ENCODE measurements around the gene FAM107A. TPM values are rescaled to one million over a fixed set of nuclear protein-coding genes. Genes with fewer than 3 reads are reported as not detected.

The FAM107A gene
- polyA plus RNA-seq, 3 donors = not detected

DNA sequence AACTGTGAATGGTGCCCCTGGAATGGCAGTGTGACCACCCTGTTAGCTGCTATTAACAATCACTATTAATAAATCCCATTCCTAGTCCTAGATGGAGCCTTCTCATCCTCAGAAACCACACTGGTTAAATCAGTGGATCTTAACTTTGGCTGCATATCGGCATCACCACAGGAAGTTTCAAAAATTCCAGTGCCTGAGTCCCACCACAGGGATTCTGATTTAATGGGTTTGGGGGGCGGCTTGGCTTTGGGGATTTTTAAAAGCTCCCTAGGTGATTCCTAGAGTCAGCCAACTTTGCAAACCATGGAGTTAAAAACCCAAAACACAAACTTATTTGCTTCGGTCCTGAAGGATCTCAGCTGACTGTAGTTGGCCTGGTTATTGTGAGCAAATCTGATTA lies 3.1 kb downstream of the FAM107A start:
- H2AFZ ChIP-seq (ENCODE audit: insufficient read depth, low read depth, low read length, poor library complexity, severe bottlenecking) = no peak overlapping the region
- intact Hi-C loops (cut with micrococcal nuclease) = no loop called here
- Mint-ChIP-seq H3K4me3 (no peak overlapping the region), H3K4me1 (peaks cover 4% of the 10 kb centered on the region), H3K27me3 (ENCODE audit: low read depth in 3 of 3) (peaks cover 8 to 15% (median 11%) of the 10 kb centered on the region in 3 donors), H3K9me3 (peaks cover 0 to 3% (median 0%) of the 10 kb centered on the region in 7 donors), H3K36me3 (no peaks in the 10 kb centered on the region), H3K27ac (no peak overlapping the region)
- no peaks in the 10 kb centered on the region for H3K4me1 ChIP-seq (ENCODE audit: control insufficient read depth in 1 of 2, insufficient read depth in 2 of 2, low read length in 2 of 2)
- no peak overlapping the region for H3K9ac ChIP-seq (ENCODE audit: insufficient read depth, low read length, poor library complexity, severe bottlenecking)
- H3K4me2 ChIP-seq (replicated peaks; ENCODE audit: extremely low read depth, low read length, poor library complexity, severe bottlenecking) = no peak overlapping the region
- peaks cover 0 to 12% of the 10 kb centered on the region in 2 donors for H3K27me3 ChIP-seq (ENCODE audit: control insufficient read depth in 2 of 2, insufficient read depth in 2 of 2, low read length in 2 of 2)
- no peaks in the 10 kb centered on the region for H3K79me2 ChIP-seq (ENCODE audit: insufficient read depth, low read length)
- no peaks in the 10 kb centered on the region for H3K36me3 ChIP-seq (replicated peaks in 1 of 2; ENCODE audit: control insufficient read depth in 1 of 2, insufficient read depth in 2 of 2, low read length in 2 of 2)
- no peak overlapping the region for H3K27ac ChIP-seq (ENCODE audit: low read depth in 1 of 2, low read length in 2 of 2)
- H3K9me3 ChIP-seq (replicated peaks in 1 of 2; ENCODE audit: control insufficient read depth in 1 of 2, insufficient read depth in 1 of 2, low read length in 2 of 2) = no peaks in the 10 kb centered on the region
- H4K20me1 ChIP-seq (ENCODE audit: insufficient read depth, low read length) = no peaks in the 10 kb centered on the region
- H3K4me3 ChIP-seq (replicated peaks in 1 of 3; ENCODE audit: low read depth in 2 of 3, low read length in 3 of 3) = no peak overlapping the region
- TF ChIP-seq, protein P1, sequence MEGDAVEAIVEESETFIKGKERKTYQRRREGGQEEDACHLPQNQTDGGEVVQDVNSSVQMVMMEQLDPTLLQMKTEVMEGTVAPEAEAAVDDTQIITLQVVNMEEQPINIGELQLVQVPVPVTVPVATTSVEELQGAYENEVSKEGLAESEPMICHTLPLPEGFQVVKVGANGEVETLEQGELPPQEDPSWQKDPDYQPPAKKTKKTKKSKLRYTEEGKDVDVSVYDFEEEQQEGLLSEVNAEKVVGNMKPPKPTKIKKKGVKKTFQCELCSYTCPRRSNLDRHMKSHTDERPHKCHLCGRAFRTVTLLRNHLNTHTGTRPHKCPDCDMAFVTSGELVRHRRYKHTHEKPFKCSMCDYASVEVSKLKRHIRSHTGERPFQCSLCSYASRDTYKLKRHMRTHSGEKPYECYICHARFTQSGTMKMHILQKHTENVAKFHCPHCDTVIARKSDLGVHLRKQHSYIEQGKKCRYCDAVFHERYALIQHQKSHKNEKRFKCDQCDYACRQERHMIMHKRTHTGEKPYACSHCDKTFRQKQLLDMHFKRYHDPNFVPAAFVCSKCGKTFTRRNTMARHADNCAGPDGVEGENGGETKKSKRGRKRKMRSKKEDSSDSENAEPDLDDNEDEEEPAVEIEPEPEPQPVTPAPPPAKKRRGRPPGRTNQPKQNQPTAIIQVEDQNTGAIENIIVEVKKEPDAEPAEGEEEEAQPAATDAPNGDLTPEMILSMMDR (IDR thresholded peaks at IDR 0.05) = no peak
- no peak for DNase-seq
- WGBS (ENCODE audit: insufficient coverage) = no CpG with 5 or more reads among the region's 3 CpGs

DNA sequence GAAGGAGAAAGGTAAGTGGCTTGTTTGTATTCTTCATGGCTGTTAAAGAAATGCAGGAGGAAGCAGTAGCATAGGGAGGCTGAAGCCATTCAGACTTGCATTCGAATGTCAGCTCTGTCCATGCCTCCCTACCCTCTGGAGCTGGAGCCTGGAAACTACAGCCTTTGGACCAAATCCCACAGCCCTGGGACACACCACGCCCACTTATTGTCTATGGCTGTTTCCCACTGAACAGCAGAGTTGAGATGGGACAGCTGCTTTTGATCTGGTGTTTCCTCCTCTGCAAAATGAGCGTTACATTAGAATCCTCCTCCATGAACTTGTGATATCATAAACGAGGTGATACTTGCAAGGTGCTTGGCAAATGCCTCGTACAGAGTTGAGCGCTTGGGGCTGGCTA lies 3.6 kb downstream of the FAM107A start:
- no peak overlapping the region for H2AFZ ChIP-seq (ENCODE audit: insufficient read depth, low read depth, low read length, poor library complexity, severe bottlenecking)
- Mint-ChIP-seq H3K9me3 (peaks cover 0 to 3% (median 0%) of the 10 kb centered on the region in 7 donors), H3K36me3 (no peaks in the 10 kb centered on the region), H3K27ac (no peak overlapping the region), H3K27me3 (ENCODE audit: low read depth in 3 of 3) (peaks cover 8 to 16% (median 11%) of the 10 kb centered on the region in 3 donors), H3K4me1 (peaks cover 9% of the 10 kb centered on the region), H3K4me3 (no peak overlapping the region)
- peaks cover 0 to 12% of the 10 kb centered on the region in 2 donors for H3K27me3 ChIP-seq (ENCODE audit: control insufficient read depth in 2 of 2, insufficient read depth in 2 of 2, low read length in 2 of 2)
- no peaks in the 10 kb centered on the region for H3K36me3 ChIP-seq (replicated peaks in 1 of 2; ENCODE audit: control insufficient read depth in 1 of 2, insufficient read depth in 2 of 2, low read length in 2 of 2)
- no peaks in the 10 kb centered on the region for H4K20me1 ChIP-seq (ENCODE audit: insufficient read depth, low read length)
- 100% methylated on average over 3 of the region's 6 CpGs for WGBS (ENCODE audit: insufficient coverage)
- H3K9me3 ChIP-seq (replicated peaks in 1 of 2; ENCODE audit: control insufficient read depth in 1 of 2, insufficient read depth in 1 of 2, low read length in 2 of 2) = no peaks in the 10 kb centered on the region
- H3K79me2 ChIP-seq (ENCODE audit: insufficient read depth, low read length) = no peaks in the 10 kb centered on the region
- H3K4me2 ChIP-seq (replicated peaks; ENCODE audit: extremely low read depth, low read length, poor library complexity, severe bottlenecking) = no peak overlapping the region
- no peak overlapping the region for H3K4me3 ChIP-seq (replicated peaks in 1 of 3; ENCODE audit: low read depth in 2 of 3, low read length in 3 of 3)
- TF ChIP-seq, protein P1 (IDR thresholded peaks at IDR 0.05) = no peak
- intact Hi-C loops (cut with micrococcal nuclease) = no loop called here
- no peaks in the 10 kb centered on the region for H3K4me1 ChIP-seq (ENCODE audit: control insufficient read depth in 1 of 2, insufficient read depth in 2 of 2, low read length in 2 of 2)
- H3K27ac ChIP-seq (ENCODE audit: low read depth in 1 of 2, low read length in 2 of 2) = no peak overlapping the region
- H3K9ac ChIP-seq (ENCODE audit: insufficient read depth, low read length, poor library complexity, severe bottlenecking) = no peak overlapping the region
- DNase-seq = no peak

All from CD14-positive monocyte (primary cell).